Measurements from ENCODE around the gene IFI6. TPM values are rescaled to one million over a fixed set of nuclear protein-coding genes. Genes with fewer than 3 reads are reported as not detected.
A peak's percentile ranks its signal among the peaks of the same experiment; 100 is the strongest.

The IFI6 gene
- total RNA-seq, 1 experiment from 2014 or later = 14.8 TPM

DNA sequence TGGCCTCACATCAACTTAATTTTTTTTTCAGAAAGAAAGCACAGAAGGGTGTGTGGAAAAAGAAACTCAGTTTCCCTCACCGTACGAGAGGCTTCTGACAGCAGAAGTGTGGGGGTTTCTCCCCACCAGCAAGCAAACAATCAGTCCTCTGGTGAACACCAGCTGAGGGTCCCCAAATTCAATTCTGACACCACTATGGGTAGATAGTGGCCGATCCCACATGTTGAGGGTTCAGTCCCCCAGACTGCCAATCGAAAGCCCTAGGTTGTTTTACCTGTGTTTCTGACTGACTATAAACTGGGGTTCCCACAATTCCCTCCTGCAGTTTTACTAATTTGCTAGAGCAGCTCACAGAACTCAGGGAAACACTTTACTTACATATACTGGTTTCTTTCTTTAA is 2.1 kb downstream of the IFI6 start (continued):
- TF ChIP-seq, protein P1, sequence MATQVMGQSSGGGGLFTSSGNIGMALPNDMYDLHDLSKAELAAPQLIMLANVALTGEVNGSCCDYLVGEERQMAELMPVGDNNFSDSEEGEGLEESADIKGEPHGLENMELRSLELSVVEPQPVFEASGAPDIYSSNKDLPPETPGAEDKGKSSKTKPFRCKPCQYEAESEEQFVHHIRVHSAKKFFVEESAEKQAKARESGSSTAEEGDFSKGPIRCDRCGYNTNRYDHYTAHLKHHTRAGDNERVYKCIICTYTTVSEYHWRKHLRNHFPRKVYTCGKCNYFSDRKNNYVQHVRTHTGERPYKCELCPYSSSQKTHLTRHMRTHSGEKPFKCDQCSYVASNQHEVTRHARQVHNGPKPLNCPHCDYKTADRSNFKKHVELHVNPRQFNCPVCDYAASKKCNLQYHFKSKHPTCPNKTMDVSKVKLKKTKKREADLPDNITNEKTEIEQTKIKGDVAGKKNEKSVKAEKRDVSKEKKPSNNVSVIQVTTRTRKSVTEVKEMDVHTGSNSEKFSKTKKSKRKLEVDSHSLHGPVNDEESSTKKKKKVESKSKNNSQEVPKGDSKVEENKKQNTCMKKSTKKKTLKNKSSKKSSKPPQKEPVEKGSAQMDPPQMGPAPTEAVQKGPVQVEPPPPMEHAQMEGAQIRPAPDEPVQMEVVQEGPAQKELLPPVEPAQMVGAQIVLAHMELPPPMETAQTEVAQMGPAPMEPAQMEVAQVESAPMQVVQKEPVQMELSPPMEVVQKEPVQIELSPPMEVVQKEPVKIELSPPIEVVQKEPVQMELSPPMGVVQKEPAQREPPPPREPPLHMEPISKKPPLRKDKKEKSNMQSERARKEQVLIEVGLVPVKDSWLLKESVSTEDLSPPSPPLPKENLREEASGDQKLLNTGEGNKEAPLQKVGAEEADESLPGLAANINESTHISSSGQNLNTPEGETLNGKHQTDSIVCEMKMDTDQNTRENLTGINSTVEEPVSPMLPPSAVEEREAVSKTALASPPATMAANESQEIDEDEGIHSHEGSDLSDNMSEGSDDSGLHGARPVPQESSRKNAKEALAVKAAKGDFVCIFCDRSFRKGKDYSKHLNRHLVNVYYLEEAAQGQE (IDR thresholded peaks at IDR 0.05; ENCODE audit: low read depth) = no peak
- no peak for TF ChIP-seq CEBPB (IDR thresholded peaks at IDR 0.05; ENCODE audit: low read depth)
- TF ChIP-seq EZH2 (IDR thresholded peaks at IDR 0.05) = no peak
- TF ChIP-seq ZFX (IDR thresholded peaks at IDR 0.05) = no peak
- no peak for TF ChIP-seq YY1 (IDR thresholded peaks at IDR 0.05; ENCODE audit: extremely low read depth, insufficient replicate concordance, low read depth, low read length)
- no peak for TF ChIP-seq POLR2A (IDR thresholded peaks at IDR 0.05; ENCODE audit: borderline replicate concordance, extremely low read depth, insufficient read depth, insufficient read length)
- TF ChIP-seq EGR1 (IDR thresholded peaks at IDR 0.05; ENCODE audit: low read depth) = no peak

DNA sequence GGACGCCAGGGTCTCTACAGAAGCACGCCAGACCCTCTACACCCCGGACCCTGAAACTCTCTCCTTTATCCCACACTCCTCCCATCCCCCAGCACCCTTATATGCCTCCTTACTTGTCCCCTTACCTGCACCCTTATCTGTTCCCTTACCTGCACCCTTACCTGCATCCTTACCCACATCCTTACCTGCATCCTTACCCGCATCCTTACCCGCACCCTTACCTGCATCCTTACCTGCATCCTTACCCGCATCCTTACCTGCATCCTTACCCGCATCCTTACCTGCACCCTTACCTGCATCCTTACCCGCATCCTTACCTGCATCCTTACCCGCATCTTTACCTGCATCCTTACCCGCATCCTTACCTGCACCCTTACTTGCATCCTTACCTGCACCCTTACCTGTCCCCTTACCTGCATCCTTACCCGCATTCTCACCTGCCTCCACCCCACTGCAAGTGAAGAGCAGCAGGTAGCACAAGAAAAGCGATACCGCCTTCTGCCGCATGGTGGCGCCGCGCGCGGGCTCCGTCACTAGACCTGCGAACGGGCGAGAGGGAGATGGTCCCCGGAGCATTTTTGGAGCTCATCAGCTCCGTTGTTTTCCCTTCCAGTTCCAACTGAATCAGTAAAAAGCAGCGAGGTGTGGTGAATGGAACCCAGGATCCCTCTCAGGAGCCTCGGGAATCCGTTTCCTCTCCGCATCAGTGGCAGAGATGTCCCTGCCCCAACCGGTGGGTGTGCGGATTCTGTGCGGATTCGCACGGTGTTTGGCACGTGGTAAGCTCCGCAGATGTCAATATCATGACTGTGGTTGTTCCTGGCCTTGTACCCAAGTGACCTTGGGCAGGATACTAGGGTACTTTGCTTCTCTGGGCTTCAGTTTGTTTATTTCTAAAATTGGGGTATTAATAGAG is 2.9 kb downstream of the IFI6 start:
- no peak for DNase-seq (ENCODE audit: low read depth, low spot score)
- Histone ChIP-seq H2AFZ (ENCODE audit: low read depth, low read length, poor library complexity, severe bottlenecking) (peak overlapping the region; percentile 66), H4K20me1 (ENCODE audit: insufficient read depth) (no peaks in the 10 kb centered on the region), H3K4me2 (ENCODE audit: low read length) (peak overlapping the region; percentile 81), H3K27me3 (ENCODE audit: insufficient read depth, low read length) (no peaks in the 10 kb centered on the region), H3K79me2 (ENCODE audit: insufficient read depth, low read length) (no peaks in the 10 kb centered on the region), H3K36me3 (ENCODE audit: control insufficient read depth in 1 of 2, insufficient read depth in 2 of 2, low read length in 2 of 2) (no peaks in the 10 kb centered on the region), H3K4me1 (ENCODE audit: control insufficient read depth in 1 of 2, insufficient read depth in 2 of 2, low read length in 2 of 2) (peaks cover 28 to 62% of the 10 kb centered on the region in 2 experiments), H3K4me3 (replicated peaks in 1 of 2; ENCODE audit: low read depth in 1 of 2, low read length in 2 of 2) (peak overlapping the region; percentile 31 to 45), H3K9ac (ENCODE audit: low read length) (no peak overlapping the region), H3K27ac (ENCODE audit: low read depth, low read length) (no peak overlapping the region), H3K9me3 (ENCODE audit: control insufficient read depth in 1 of 2, insufficient read depth in 1 of 2, low read depth in 1 of 2, low read length in 2 of 2) (no peaks in the 10 kb centered on the region), H3K9me2 (ENCODE audit: insufficient read depth) (no peaks in the 10 kb centered on the region)
- peak; percentile 81 for TF ChIP-seq RAD21 (IDR thresholded peaks at IDR 0.05; ENCODE audit: low read depth)
- TF ChIP-seq, protein P2, sequence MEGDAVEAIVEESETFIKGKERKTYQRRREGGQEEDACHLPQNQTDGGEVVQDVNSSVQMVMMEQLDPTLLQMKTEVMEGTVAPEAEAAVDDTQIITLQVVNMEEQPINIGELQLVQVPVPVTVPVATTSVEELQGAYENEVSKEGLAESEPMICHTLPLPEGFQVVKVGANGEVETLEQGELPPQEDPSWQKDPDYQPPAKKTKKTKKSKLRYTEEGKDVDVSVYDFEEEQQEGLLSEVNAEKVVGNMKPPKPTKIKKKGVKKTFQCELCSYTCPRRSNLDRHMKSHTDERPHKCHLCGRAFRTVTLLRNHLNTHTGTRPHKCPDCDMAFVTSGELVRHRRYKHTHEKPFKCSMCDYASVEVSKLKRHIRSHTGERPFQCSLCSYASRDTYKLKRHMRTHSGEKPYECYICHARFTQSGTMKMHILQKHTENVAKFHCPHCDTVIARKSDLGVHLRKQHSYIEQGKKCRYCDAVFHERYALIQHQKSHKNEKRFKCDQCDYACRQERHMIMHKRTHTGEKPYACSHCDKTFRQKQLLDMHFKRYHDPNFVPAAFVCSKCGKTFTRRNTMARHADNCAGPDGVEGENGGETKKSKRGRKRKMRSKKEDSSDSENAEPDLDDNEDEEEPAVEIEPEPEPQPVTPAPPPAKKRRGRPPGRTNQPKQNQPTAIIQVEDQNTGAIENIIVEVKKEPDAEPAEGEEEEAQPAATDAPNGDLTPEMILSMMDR (IDR thresholded peaks at IDR 0.05 in 2 of 3, conservative IDR thresholded peaks at IDR 0.05 in 1 of 3; ENCODE audit: borderline replicate concordance in 1 of 3, insufficient read depth in 1 of 3, low read depth in 2 of 3, low read length in 2 of 3) = peak; percentile 57 to 81 (median 70)
- TF ChIP-seq, protein P1 (IDR thresholded peaks at IDR 0.05; ENCODE audit: low read depth) = no peak
- ChIA-PET CTCF (interaction anchor here (0.6 to 1.9 kb wide), 22 partner anchors 8 to 1208 kb away, joined by 3 to 11 read pairs (median 4); partner anchors contain the start of genes FAM76A, PPP1R8 and STX12), RAD21 (ENCODE audit: low non-redundant PET in 1 of 2, low total read pairs in 2 of 2, uncharacterized antibody in 2 of 2, unreplicated experiment in 2 of 2) (interaction anchor here in 1 of 2 experiments (0.6 kb wide), 1 partner anchor 188 kb away, joined by 3 read pairs; no protein-coding TSS in a partner anchor), POLR2A (interaction anchor here (1.2 kb wide), 1 partner anchor 60 kb away, joined by 3 read pairs; no protein-coding TSS in a partner anchor)
- no TSS peak for BruUV-seq (replicated peaks)
- intact Hi-C loops (cut with micrococcal nuclease) = no loop called here
- ATAC-seq = peak; percentile 42

All from HCT116 (cell line).